ENCODE results near the gene XPO5.
"Not testable (repeated sequence)": the region's sequence is repeated elsewhere in the genome, so short reads cannot be mapped to it uniquely, and the experiment has no call there.

XPO5 gene

GRCh38 chr6:43608807-43609206 is 33.0 kb upstream of the XPO5 start:
- H3K36me3 ChIP-seq (ENCODE audit: control insufficient read depth in 4 of 4, insufficient read depth in 4 of 4, low read length in 3 of 4) = peaks cover 7 to 47% (median 24%) of the 10 kb centered on the region in 4 experiments
- POLR2A ChIA-PET = no interaction called here
- CTCF ChIA-PET = interaction anchor here (0.6 to 5.1 kb wide), 19 partner anchors 9 to 471 kb away, joined by 3 to 32 read pairs (median 4); no protein-coding TSS in a partner anchor

DNA sequence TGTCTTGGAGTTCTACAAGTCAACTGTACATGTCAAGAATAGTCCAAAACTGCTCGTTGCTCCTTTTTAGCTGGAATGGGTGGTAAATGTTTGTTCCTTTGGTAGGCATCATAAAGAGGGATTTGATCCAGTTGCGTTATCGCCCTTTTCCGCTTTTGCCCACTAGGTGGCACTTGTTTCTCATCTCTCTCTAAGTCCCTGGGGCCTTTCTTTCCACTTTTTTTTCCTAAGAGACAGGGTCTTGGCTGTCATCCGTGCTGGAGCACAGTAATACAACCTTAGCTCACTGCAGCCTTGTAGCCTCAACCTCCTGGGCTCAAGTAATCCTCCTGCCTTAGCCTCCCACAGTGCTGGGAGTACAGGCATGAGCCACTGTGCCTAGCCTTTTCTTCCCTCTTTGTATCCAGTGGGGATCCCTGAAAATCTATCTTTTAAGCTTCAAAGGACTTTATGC is 32.5 kb upstream of the XPO5 start:
- peak; percentile 68 to 77 (median 70) for DNase-seq
- no peak overlapping the region for H3K27ac ChIP-seq (ENCODE audit: insufficient read depth in 1 of 2, low read depth in 1 of 2, low read length in 2 of 2, poor library complexity in 1 of 2, severe bottlenecking in 2 of 2)
- WGBS (ENCODE audit: insufficient coverage) = 5% methylated on average over 4 of the region's 5 CpGs
- CTCF ChIA-PET = interaction anchor here (0.6 to 5.1 kb wide), 20 partner anchors 8 to 471 kb away, joined by 3 to 32 read pairs (median 4); no protein-coding TSS in a partner anchor
- POLR2A ChIA-PET = no interaction called here
- no peaks in the 10 kb centered on the region for H3K27me3 ChIP-seq (replicated peaks in 2 of 5; ENCODE audit: control insufficient read depth in 4 of 5, insufficient read depth in 5 of 5, low read length in 4 of 5)
- H3K4me1 ChIP-seq (ENCODE audit: control extremely low read depth in 1 of 4, control insufficient read depth in 4 of 4, insufficient read depth in 4 of 4, low read length in 3 of 4) = peaks cover 0 to 5% (median 1%) of the 10 kb centered on the region in 4 experiments
- no peak overlapping the region for H3K4me3 ChIP-seq (ENCODE audit: control insufficient read depth in 1 of 7, extremely low read depth in 1 of 7, insufficient read depth in 4 of 7, low read depth in 2 of 7, low read length in 6 of 7)
- H3K36me3 ChIP-seq (ENCODE audit: control insufficient read depth in 4 of 4, insufficient read depth in 4 of 4, low read length in 3 of 4) = peaks cover 7 to 43% (median 25%) of the 10 kb centered on the region in 4 experiments
- H3K9me3 ChIP-seq (ENCODE audit: control extremely low read depth in 1 of 5, control insufficient read depth in 4 of 5, insufficient read depth in 2 of 5, low read depth in 1 of 5, low read length in 4 of 5) = no peaks in the 10 kb centered on the region

More at GRCh38 chr6:43608807-43609206, 33.0 kb upstream of the XPO5 start:
- Histone ChIP-seq H3K27me3 (replicated peaks in 2 of 5; ENCODE audit: control insufficient read depth in 4 of 5, insufficient read depth in 5 of 5, low read length in 4 of 5) (no peaks in the 10 kb centered on the region), H3K9me3 (ENCODE audit: control extremely low read depth in 1 of 5, control insufficient read depth in 4 of 5, insufficient read depth in 2 of 5, low read depth in 1 of 5, low read length in 4 of 5) (no peaks in the 10 kb centered on the region), H3K27ac (ENCODE audit: insufficient read depth in 1 of 2, low read depth in 1 of 2, low read length in 2 of 2, poor library complexity in 1 of 2, severe bottlenecking in 2 of 2) (no peak overlapping the region), H3K4me1 (ENCODE audit: control extremely low read depth in 1 of 4, control insufficient read depth in 4 of 4, insufficient read depth in 4 of 4, low read length in 3 of 4) (peaks cover 0 to 5% (median 1%) of the 10 kb centered on the region in 4 experiments), H3K4me3 (ENCODE audit: control insufficient read depth in 1 of 7, extremely low read depth in 1 of 7, insufficient read depth in 4 of 7, low read depth in 2 of 7, low read length in 6 of 7) (no peak overlapping the region)
- peak in 2 of 3 donors; percentile 43 to 53 for DNase-seq
- WGBS (ENCODE audit: insufficient coverage) = 17% methylated on average over 1 of the region's 1 CpG

DNA sequence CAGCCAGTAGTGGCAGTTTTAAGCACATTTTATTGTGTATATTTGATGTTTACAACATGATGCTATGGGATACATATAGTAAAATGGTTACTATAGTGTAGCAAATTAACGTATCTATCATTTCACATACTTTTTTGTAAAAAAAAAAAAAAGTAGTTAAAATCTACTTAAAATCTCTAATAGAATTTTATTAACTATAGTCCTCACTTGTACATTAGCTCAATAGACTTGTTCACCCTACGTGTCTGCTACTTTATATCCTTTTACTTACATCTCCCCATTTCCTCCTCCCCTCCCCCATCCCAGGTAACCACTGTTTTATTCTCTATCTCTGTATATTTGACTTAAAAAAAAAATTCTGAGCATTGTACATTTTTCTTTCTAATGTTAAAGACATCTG is 30.2 kb upstream of the XPO5 start:
- POLR2A ChIA-PET = no interaction called here
- H3K4me1 ChIP-seq (ENCODE audit: control extremely low read depth in 1 of 4, control insufficient read depth in 4 of 4, insufficient read depth in 4 of 4, low read length in 3 of 4) = peaks cover 0 to 5% (median 1%) of the 10 kb centered on the region in 4 experiments
- DNase-seq = no peak

GRCh38 chr6:43604174-43604573 is 28.3 kb upstream of the XPO5 start:
- ChIA-PET CTCF (interaction anchor here (1.4 kb wide), 1 partner anchor 64 kb away, joined by 8 read pairs; no protein-coding TSS in a partner anchor), POLR2A (interaction anchor here (0.6 kb wide), 1 partner anchor 12 kb away, joined by 3 read pairs; no protein-coding TSS in a partner anchor)
- DNase-seq = no peak
- no peaks in the 10 kb centered on the region for H3K27me3 ChIP-seq (replicated peaks in 2 of 5; ENCODE audit: control insufficient read depth in 4 of 5, insufficient read depth in 5 of 5, low read length in 4 of 5)
- H3K9me3 ChIP-seq (ENCODE audit: control extremely low read depth in 1 of 5, control insufficient read depth in 4 of 5, insufficient read depth in 2 of 5, low read depth in 1 of 5, low read length in 4 of 5) = no peaks in the 10 kb centered on the region
- WGBS (ENCODE audit: insufficient coverage) = no CpG with 5 or more reads among the region's 2 CpGs
- H3K4me3 ChIP-seq (ENCODE audit: control insufficient read depth in 1 of 7, extremely low read depth in 1 of 7, insufficient read depth in 4 of 7, low read depth in 2 of 7, low read length in 6 of 7) = no peak overlapping the region
- H3K27ac ChIP-seq (ENCODE audit: insufficient read depth in 1 of 2, low read depth in 1 of 2, low read length in 2 of 2, poor library complexity in 1 of 2, severe bottlenecking in 2 of 2) = no peak overlapping the region
- peaks cover 0 to 5% (median 1%) of the 10 kb centered on the region in 4 experiments for H3K4me1 ChIP-seq (ENCODE audit: control extremely low read depth in 1 of 4, control insufficient read depth in 4 of 4, insufficient read depth in 4 of 4, low read length in 3 of 4)
- peaks cover 7 to 41% (median 25%) of the 10 kb centered on the region in 4 experiments for H3K36me3 ChIP-seq (ENCODE audit: control insufficient read depth in 4 of 4, insufficient read depth in 4 of 4, low read length in 3 of 4)

More for the DNA sequence above, 30.2 kb upstream of the XPO5 start:
- CTCF ChIA-PET = interaction anchor here (0.6 to 2.2 kb wide), 4 partner anchors 36 to 996 kb away, joined by 3 to 5 read pairs (median 4); no protein-coding TSS in a partner anchor
- Histone ChIP-seq H3K27ac (ENCODE audit: insufficient read depth in 1 of 2, low read depth in 1 of 2, low read length in 2 of 2, poor library complexity in 1 of 2, severe bottlenecking in 2 of 2) (no peak overlapping the region), H3K4me3 (ENCODE audit: control insufficient read depth in 1 of 7, extremely low read depth in 1 of 7, insufficient read depth in 4 of 7, low read depth in 2 of 7, low read length in 6 of 7) (no peak overlapping the region), H3K27me3 (replicated peaks in 2 of 5; ENCODE audit: control insufficient read depth in 4 of 5, insufficient read depth in 5 of 5, low read length in 4 of 5) (no peaks in the 10 kb centered on the region), H3K9me3 (ENCODE audit: control extremely low read depth in 1 of 5, control insufficient read depth in 4 of 5, insufficient read depth in 2 of 5, low read depth in 1 of 5, low read length in 4 of 5) (no peaks in the 10 kb centered on the region), H3K36me3 (ENCODE audit: control insufficient read depth in 4 of 4, insufficient read depth in 4 of 4, low read length in 3 of 4) (peaks cover 7 to 45% (median 28%) of the 10 kb centered on the region in 4 experiments)
- WGBS (ENCODE audit: insufficient coverage) = no CpG with 5 or more reads among the region's 2 CpGs

DNA sequence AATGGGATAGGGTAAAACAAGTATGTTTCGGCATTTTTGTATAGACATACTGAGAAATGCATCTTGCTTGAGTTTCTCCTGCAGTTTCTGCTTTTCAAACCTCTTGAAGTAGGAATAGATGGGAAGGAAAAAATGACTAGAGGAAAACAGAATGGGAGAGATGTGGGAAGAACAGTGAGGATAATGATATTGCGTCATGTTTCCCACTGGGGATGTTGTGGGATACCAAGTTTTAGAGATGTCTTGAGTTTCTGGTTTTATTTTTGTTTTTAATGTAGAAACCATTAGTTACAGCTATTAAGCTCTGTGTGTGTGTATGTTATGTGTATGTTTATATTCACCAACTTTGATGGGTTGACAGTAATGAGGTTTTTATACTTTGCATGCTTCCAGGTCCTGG is 24.8 kb upstream of the XPO5 start:
- H3K27ac ChIP-seq (ENCODE audit: insufficient read depth in 1 of 2, low read depth in 1 of 2, low read length in 2 of 2, poor library complexity in 1 of 2, severe bottlenecking in 2 of 2) = no peak overlapping the region
- ChIA-PET CTCF (interaction anchor here (1.0 to 1.3 kb wide), 2 partner anchors 8 to 29 kb away, joined by 3 to 5 read pairs; partner anchors contain the start of gene GTPBP2), POLR2A (no interaction called here)
- H3K4me3 ChIP-seq (ENCODE audit: control insufficient read depth in 1 of 7, extremely low read depth in 1 of 7, insufficient read depth in 4 of 7, low read depth in 2 of 7, low read length in 6 of 7) = no peak overlapping the region
- H3K36me3 ChIP-seq (ENCODE audit: control insufficient read depth in 4 of 4, insufficient read depth in 4 of 4, low read length in 3 of 4) = peaks cover 5 to 48% (median 27%) of the 10 kb centered on the region in 4 experiments
- DNase-seq = no peak
- no peaks in the 10 kb centered on the region for H3K4me1 ChIP-seq (ENCODE audit: control extremely low read depth in 1 of 4, control insufficient read depth in 4 of 4, insufficient read depth in 4 of 4, low read length in 3 of 4)
- H3K27me3 ChIP-seq (replicated peaks in 2 of 5; ENCODE audit: control insufficient read depth in 4 of 5, insufficient read depth in 5 of 5, low read length in 4 of 5) = no peaks in the 10 kb centered on the region
- 100% methylated on average over 2 of the region's 2 CpGs for WGBS (ENCODE audit: insufficient coverage)
- no peaks in the 10 kb centered on the region for H3K9me3 ChIP-seq (ENCODE audit: control extremely low read depth in 1 of 5, control insufficient read depth in 4 of 5, insufficient read depth in 2 of 5, low read depth in 1 of 5, low read length in 4 of 5)

DNA sequence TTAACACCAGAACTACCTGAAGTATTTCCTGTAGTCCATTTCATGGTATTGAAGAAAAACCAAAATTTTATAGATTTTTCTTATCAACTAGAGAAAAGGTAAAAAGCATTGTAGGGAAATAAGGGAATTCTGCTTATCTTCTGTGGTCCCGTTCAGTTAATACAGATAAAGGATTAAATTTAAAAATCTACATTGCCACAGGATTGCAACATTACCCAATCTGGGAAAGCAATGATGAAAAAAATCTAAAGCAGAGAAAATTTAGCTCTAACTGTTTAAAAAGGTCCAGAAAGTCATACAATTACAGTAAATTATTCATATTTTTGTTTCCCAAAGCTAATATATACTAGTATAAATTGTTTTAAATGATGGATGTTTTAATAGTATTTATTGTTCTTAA is 18.1 kb upstream of the XPO5 start:
- DNase-seq = no peak
- H3K36me3 ChIP-seq (ENCODE audit: control insufficient read depth in 4 of 4, insufficient read depth in 4 of 4, low read length in 3 of 4) = peaks cover 5 to 26% (median 17%) of the 10 kb centered on the region in 4 experiments
- CTCF ChIA-PET = interaction anchor here (0.6 to 2.3 kb wide), 4 partner anchors 9 to 590 kb away, joined by 3 to 10 read pairs (median 3); no protein-coding TSS in a partner anchor
- WGBS (ENCODE audit: insufficient coverage) = no CpG with 5 or more reads among the region's 1 CpG
- H3K4me1 ChIP-seq (ENCODE audit: control extremely low read depth in 1 of 4, control insufficient read depth in 4 of 4, insufficient read depth in 4 of 4, low read length in 3 of 4) = no peaks in the 10 kb centered on the region
- H3K27ac ChIP-seq (ENCODE audit: insufficient read depth in 1 of 2, low read depth in 1 of 2, low read length in 2 of 2, poor library complexity in 1 of 2, severe bottlenecking in 2 of 2) = no peak overlapping the region
- H3K27me3 ChIP-seq (replicated peaks in 2 of 5; ENCODE audit: control insufficient read depth in 4 of 5, insufficient read depth in 5 of 5, low read length in 4 of 5) = no peaks in the 10 kb centered on the region
- no peak overlapping the region for H3K4me3 ChIP-seq (ENCODE audit: control insufficient read depth in 1 of 7, extremely low read depth in 1 of 7, insufficient read depth in 4 of 7, low read depth in 2 of 7, low read length in 6 of 7)
- POLR2A ChIA-PET = no interaction called here
- no peaks in the 10 kb centered on the region for H3K9me3 ChIP-seq (ENCODE audit: control extremely low read depth in 1 of 5, control insufficient read depth in 4 of 5, insufficient read depth in 2 of 5, low read depth in 1 of 5, low read length in 4 of 5)

- WGBS (ENCODE audit: insufficient coverage) = no CpG with 5 or more reads among the region's 1 CpG
- peaks cover 14 to 40% (median 25%) of the 10 kb centered on the region in 4 experiments for H3K36me3 ChIP-seq (ENCODE audit: control insufficient read depth in 4 of 4, insufficient read depth in 4 of 4, low read length in 3 of 4)
- POLR2A ChIA-PET; DNase-seq; H3K4me1 ChIP-seq (ENCODE audit: control extremely low read depth in 1 of 4, control insufficient read depth in 4 of 4, insufficient read depth in 4 of 4, low read length in 3 of 4); H3K27ac ChIP-seq (ENCODE audit: insufficient read depth in 1 of 2, low read depth in 1 of 2, low read length in 2 of 2, poor library complexity in 1 of 2, severe bottlenecking in 2 of 2); H3K9me3 ChIP-seq (ENCODE audit: control extremely low read depth in 1 of 5, control insufficient read depth in 4 of 5, insufficient read depth in 2 of 5, low read depth in 1 of 5, low read length in 4 of 5); H3K27me3 ChIP-seq (replicated peaks in 2 of 5; ENCODE audit: control insufficient read depth in 4 of 5, insufficient read depth in 5 of 5, low read length in 4 of 5); H3K4me3 ChIP-seq (ENCODE audit: control insufficient read depth in 1 of 7, extremely low read depth in 1 of 7, insufficient read depth in 4 of 7, low read depth in 2 of 7, low read length in 6 of 7): not testable (repeated sequence)
- CTCF ChIA-PET = interaction anchor here (1.6 kb wide), 1 partner anchor 19 kb away, joined by 3 read pairs; no protein-coding TSS in a partner anchor
Measured at GRCh38 chr6:43589564-43589963, 13.7 kb upstream of the XPO5 start.

All from common myeloid progenitor, CD34-positive (primary cell).